ENCODE results near the gene DHRS4.

DHRS4 gene

DNA sequence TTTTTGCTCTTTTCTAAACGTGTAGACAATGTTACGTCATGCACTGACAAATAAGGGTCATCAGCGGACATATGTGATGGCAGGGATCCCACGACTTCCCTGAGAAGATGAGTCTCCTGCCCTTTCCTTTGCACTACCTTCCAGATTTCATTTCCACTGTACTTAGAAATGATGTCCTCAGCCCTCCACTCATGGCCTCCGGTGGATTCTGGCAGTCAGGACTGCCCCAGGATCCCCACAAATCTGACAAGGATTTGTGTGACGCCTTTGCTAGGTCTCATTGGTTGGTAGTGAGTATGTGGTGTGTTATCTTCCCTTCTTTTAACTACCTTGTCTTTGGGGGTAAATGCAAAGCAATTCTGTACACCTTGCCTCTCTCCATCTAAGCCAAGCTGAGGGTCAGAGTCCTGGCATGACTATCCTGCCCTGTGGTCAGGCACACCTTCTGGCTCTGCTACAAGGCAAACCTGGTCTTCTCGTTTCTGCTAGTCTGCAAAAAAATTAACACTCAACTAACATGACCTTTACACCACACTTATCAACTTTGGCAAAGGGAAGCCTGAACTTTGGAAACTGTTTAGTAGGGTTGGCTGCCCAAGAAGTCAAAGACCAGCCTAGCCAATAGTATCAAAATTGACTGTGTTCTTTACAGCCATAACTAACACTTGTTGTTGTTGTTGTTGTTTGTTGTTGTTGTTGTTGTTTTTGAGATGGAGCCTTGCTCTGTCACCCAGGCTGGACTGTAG lies 17.3 kb upstream of the DHRS4 start:
- H3K27me3 ChIP-seq (ENCODE audit: insufficient read depth, poor library complexity, severe bottlenecking): no peaks in the 10 kb centered on the region
- no peak for TF ChIP-seq SPI1 (IDR thresholded peaks at IDR 0.05; ENCODE audit: borderline replicate concordance, low read depth)
- TF ChIP-seq, protein P1, sequence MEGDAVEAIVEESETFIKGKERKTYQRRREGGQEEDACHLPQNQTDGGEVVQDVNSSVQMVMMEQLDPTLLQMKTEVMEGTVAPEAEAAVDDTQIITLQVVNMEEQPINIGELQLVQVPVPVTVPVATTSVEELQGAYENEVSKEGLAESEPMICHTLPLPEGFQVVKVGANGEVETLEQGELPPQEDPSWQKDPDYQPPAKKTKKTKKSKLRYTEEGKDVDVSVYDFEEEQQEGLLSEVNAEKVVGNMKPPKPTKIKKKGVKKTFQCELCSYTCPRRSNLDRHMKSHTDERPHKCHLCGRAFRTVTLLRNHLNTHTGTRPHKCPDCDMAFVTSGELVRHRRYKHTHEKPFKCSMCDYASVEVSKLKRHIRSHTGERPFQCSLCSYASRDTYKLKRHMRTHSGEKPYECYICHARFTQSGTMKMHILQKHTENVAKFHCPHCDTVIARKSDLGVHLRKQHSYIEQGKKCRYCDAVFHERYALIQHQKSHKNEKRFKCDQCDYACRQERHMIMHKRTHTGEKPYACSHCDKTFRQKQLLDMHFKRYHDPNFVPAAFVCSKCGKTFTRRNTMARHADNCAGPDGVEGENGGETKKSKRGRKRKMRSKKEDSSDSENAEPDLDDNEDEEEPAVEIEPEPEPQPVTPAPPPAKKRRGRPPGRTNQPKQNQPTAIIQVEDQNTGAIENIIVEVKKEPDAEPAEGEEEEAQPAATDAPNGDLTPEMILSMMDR (IDR thresholded peaks at IDR 0.05; ENCODE audit: insufficient read depth, low read length): no peak
- no peak for TF ChIP-seq GABPA (IDR thresholded peaks at IDR 0.05; ENCODE audit: low read depth)
- TF ChIP-seq, protein P2, sequence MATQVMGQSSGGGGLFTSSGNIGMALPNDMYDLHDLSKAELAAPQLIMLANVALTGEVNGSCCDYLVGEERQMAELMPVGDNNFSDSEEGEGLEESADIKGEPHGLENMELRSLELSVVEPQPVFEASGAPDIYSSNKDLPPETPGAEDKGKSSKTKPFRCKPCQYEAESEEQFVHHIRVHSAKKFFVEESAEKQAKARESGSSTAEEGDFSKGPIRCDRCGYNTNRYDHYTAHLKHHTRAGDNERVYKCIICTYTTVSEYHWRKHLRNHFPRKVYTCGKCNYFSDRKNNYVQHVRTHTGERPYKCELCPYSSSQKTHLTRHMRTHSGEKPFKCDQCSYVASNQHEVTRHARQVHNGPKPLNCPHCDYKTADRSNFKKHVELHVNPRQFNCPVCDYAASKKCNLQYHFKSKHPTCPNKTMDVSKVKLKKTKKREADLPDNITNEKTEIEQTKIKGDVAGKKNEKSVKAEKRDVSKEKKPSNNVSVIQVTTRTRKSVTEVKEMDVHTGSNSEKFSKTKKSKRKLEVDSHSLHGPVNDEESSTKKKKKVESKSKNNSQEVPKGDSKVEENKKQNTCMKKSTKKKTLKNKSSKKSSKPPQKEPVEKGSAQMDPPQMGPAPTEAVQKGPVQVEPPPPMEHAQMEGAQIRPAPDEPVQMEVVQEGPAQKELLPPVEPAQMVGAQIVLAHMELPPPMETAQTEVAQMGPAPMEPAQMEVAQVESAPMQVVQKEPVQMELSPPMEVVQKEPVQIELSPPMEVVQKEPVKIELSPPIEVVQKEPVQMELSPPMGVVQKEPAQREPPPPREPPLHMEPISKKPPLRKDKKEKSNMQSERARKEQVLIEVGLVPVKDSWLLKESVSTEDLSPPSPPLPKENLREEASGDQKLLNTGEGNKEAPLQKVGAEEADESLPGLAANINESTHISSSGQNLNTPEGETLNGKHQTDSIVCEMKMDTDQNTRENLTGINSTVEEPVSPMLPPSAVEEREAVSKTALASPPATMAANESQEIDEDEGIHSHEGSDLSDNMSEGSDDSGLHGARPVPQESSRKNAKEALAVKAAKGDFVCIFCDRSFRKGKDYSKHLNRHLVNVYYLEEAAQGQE (IDR thresholded peaks at IDR 0.05; ENCODE audit: insufficient replicate concordance, low read depth): no peak
- no peak for TF ChIP-seq POLR2AphosphoS5 (IDR thresholded peaks at IDR 0.05; ENCODE audit: low read depth)

DNA sequence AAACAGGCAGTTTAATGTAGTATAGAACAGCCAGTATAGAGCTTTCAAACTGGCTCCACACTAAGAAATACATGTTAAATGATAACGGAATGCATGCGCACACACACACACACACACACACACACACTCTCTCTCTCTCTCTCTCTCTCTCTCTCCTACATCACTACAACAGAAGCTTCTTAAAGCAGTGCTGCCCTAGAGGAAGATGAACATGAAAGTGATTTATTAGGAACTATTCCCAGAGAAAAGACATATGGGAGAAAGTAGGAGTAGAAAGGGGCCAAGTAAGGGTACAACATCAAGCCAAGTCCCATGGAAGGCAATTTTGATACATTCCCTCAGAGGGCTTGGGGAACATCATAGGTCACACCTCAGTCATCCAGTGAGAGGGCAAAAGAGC lies 16.4 kb upstream of the DHRS4 start:
- no peaks in the 10 kb centered on the region for H3K27me3 ChIP-seq (ENCODE audit: insufficient read depth, poor library complexity, severe bottlenecking)
- no peak overlapping the region for H3K27ac ChIP-seq (replicated peaks)
- DNase-seq (ENCODE audit: low read depth in 1 of 2, low spot score in 1 of 2): no peak
- no peak overlapping the region for H3K4me3 ChIP-seq (replicated peaks; ENCODE audit: insufficient read depth, low read length)
- TF ChIP-seq, protein P1 (IDR thresholded peaks at IDR 0.05; ENCODE audit: insufficient read depth, low read length): no peak
- TF ChIP-seq POLR2AphosphoS5 (IDR thresholded peaks at IDR 0.05; ENCODE audit: low read depth): no peak
- TF ChIP-seq, protein P2 (IDR thresholded peaks at IDR 0.05; ENCODE audit: insufficient replicate concordance, low read depth): no peak
- no peak for TF ChIP-seq SPI1 (IDR thresholded peaks at IDR 0.05; ENCODE audit: borderline replicate concordance, low read depth)

More for the DNA sequence above, 17.3 kb upstream of the DHRS4 start:
- Histone ChIP-seq H3K4me3 (replicated peaks; ENCODE audit: insufficient read depth, low read length) (no peak overlapping the region), H3K27ac (replicated peaks) (no peak overlapping the region)
- no peak for DNase-seq (ENCODE audit: low read depth in 1 of 2, low spot score in 1 of 2)

DNA sequence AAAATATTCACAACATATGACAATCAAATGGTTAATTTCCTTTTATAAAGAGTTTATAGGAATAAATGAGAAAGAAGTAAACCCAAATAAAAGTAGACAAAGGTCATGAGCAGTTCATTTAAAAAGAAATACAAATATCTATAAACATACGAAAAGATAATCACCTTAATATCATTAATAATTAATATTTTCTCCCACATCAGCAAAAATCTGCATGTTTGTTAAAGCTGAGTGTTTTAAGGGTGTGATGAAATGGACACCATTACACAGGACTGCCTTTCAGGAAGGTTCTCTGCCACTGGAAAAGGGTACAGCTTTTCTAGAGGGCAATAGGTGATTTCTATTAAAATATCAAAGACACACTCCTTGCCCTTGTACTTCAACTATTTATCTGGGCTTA lies 14.7 kb upstream of the DHRS4 start:
- H3K27me3 ChIP-seq (ENCODE audit: insufficient read depth, poor library complexity, severe bottlenecking): no peaks in the 10 kb centered on the region
- TF ChIP-seq POLR2AphosphoS5 (IDR thresholded peaks at IDR 0.05; ENCODE audit: low read depth) (no peak), GABPA (IDR thresholded peaks at IDR 0.05; ENCODE audit: low read depth) (no peak), SPI1 (IDR thresholded peaks at IDR 0.05; ENCODE audit: borderline replicate concordance, low read depth) (no peak)
- TF ChIP-seq, protein P2 (IDR thresholded peaks at IDR 0.05; ENCODE audit: insufficient replicate concordance, low read depth): no peak
- TF ChIP-seq, protein P1 (IDR thresholded peaks at IDR 0.05; ENCODE audit: insufficient read depth, low read length): no peak
- H3K27ac ChIP-seq (replicated peaks): no peak overlapping the region
- no peak overlapping the region for H3K4me3 ChIP-seq (replicated peaks; ENCODE audit: insufficient read depth, low read length)
- no peak for DNase-seq (ENCODE audit: low read depth in 1 of 2, low spot score in 1 of 2)

All from HL-60 (cell line).